Muscle layer of duodenum (tissue), 2 donors: ENCODE measurements around the gene NBPF15.
"Not testable (repeated sequence)": the region's sequence is repeated elsewhere in the genome, so short reads cannot be mapped to it uniquely, and the experiment has no call there.

Experiments
- H3K27ac ChIP-seq: one replicate; pipeline ENCODE4 v1.7.0; 2013; ENCODE audit warnings: mild to moderate bottlenecking, low read length
- H3K27me3 ChIP-seq: one replicate; pipeline ENCODE4 v1.7.0; 2013; ENCODE audit warnings: low read depth, mild to moderate bottlenecking, control low read depth, low read length
- H3K36me3 ChIP-seq, 2 donors: one replicate each; pipeline ENCODE4 v1.7.0; 2013; ENCODE audit warnings: low read length in 2 of 2, control low read depth in 1 of 2, mild to moderate bottlenecking in 1 of 2; ENCODE audit not compliant: insufficient read depth in 2 of 2, control insufficient read depth in 1 of 2
- H3K4me1 ChIP-seq, 2 donors: one replicate each; pipeline ENCODE4 v1.7.0; 2013; ENCODE audit warnings: low read length in 2 of 2, mild to moderate bottlenecking in 2 of 2, control low read depth in 1 of 2, moderate library complexity in 1 of 2; ENCODE audit not compliant: insufficient read depth in 2 of 2, control insufficient read depth in 1 of 2
- H3K4me3 ChIP-seq, 2 donors: one replicate each; pipeline ENCODE4 v1.7.0; 2013; ENCODE audit warnings: low read length in 2 of 2, low read depth in 1 of 2, mild to moderate bottlenecking in 1 of 2
- H3K9me3 ChIP-seq, 2 donors: one replicate each; pipeline ENCODE4 v1.7.0; 2013; ENCODE audit warnings: low read length in 2 of 2, control low read depth in 1 of 2, mild to moderate bottlenecking in 1 of 2; ENCODE audit not compliant: control insufficient read depth in 1 of 2
- donor health status: healthy.

NBPF15 gene, protein sequence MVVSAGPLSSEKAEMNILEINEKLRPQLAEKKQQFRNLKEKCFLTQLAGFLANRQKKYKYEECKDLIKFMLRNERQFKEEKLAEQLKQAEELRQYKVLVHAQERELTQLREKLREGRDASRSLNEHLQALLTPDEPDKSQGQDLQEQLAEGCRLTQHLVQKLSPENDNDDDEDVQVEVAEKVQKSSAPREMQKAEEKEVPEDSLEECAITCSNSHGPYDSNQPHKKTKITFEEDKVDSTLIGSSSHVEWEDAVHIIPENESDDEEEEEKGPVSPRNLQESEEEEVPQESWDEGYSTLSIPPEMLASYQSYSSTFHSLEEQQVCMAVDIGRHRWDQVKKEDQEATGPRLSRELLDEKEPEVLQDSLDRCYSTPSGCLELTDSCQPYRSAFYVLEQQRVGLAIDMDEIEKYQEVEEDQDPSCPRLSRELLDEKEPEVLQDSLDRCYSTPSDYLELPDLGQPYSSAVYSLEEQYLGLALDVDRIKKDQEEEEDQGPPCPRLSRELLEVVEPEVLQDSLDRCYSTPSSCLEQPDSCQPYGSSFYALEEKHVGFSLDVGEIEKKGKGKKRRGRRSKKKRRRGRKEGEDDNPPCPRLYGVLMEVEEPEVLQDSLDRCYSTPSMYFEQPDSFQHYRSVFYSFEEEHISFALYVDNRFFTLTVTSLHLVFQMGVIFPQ

DNA sequence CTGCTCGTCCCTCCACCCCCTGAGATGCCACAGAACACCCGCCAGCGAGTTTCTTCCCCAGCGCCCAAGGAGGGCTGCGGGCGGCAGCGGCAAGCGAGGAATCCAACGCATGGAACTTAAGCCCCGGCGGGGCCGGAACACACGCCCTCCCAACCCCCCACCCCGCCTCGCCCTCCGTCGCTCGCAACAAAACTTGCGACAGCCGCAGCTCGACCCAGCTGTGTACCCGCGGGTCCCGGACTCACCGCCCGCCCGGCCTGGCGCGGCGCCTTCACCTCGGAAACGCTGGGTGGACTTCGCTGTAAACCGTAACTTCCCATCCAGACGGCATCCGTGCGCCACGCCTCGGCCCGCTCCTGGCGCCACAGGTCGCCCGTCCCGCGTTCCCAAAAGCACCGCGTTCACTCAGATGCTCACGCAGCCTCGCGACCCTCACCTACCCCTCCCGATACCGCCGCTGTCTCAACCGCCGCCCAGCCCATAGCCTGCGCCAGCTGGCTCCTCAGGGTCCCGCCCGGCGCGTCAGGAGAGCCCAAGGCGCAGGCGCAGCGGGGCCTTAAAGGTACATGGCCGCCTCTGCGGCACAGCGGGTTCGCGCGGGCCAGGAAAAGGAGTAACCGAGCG is at the start of gene NBPF15:
Gene NBPF15, minus strand, starts transcription at position 534 of the 624 bp plus-strand sequence. CDS start 21,666 bp downstream, outside the sequence.
- not testable (repeated sequence) for H3K4me1 ChIP-seq, H3K27me3 ChIP-seq, H3K9me3 ChIP-seq, H3K36me3 ChIP-seq, H3K27ac ChIP-seq
- H3K4me3 ChIP-seq: peak within 1 kb of the TSS in 1 of 2 donors; percentile 64

DNA sequence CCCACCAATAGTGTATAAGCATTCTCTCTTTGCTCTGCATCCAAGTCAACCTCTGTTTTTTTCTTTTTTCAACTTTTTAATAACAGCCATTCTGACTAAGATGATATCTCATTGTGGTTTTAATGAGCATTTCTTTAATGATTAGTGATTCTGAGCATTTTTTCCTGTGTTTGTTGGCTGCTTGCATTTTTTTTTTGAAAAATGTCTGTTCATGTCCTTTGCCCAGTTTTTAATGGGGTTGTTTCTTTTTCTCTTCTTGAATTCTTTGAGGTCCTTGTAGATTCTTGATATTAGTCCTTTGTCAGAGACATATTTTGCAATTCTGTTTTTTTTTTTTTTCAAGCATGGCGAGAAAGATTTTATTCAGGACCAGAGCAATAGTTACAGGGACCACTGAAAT is 35.0 kb upstream of the NBPF15 start:
- H3K27ac ChIP-seq, H3K9me3 ChIP-seq, H3K36me3 ChIP-seq, H3K4me1 ChIP-seq, H3K4me3 ChIP-seq, H3K27me3 ChIP-seq: not testable (repeated sequence)

DNA sequence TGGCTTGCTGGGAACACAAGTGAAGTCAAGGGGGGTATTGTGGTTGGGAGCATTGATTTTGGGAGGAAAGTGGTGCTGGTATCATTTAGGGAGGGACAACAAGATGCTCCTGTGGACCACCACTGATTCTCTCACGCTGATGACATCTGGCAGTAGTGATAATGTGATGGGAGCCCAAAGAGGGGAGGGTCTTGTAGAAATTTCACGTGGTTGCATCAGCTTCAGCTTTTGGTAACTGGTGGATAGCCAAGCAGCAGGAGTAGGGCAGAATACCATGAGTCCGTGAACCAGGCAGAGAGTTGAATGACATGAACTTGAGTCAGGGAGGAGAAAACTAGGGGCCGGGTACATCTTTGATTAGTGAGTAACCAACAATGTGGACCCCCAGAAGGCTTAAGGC is 32.7 kb upstream of the NBPF15 start:
- H3K27me3 ChIP-seq, H3K27ac ChIP-seq: not testable (repeated sequence)

DNA sequence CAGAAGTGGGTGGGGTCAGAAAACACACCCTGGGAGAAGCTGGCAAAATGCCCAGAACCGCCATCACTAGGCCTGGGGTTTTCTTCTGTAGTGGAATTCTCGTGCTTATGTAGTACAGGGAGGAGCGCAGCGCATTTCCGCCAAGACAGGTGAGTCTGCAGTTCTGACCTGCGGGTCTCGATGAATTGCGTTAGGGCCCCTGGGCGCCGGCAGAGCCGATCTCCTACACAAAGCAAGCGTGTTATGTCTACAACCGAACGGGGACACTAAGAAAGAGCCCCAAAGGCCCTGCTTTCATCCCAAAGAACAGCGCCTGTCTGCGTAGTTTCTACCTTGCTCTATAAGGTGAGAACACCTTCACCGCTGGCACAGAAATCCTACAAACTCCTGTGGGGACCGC is 28.9 kb upstream of the NBPF15 start:
- H3K9me3 ChIP-seq, H3K27me3 ChIP-seq, H3K27ac ChIP-seq, H3K36me3 ChIP-seq, H3K4me1 ChIP-seq, H3K4me3 ChIP-seq: not testable (repeated sequence)

More for the DNA sequence above, 32.7 kb upstream of the NBPF15 start:
- not testable (repeated sequence) for H3K4me1 ChIP-seq, H3K36me3 ChIP-seq, H3K4me3 ChIP-seq, H3K9me3 ChIP-seq

DNA sequence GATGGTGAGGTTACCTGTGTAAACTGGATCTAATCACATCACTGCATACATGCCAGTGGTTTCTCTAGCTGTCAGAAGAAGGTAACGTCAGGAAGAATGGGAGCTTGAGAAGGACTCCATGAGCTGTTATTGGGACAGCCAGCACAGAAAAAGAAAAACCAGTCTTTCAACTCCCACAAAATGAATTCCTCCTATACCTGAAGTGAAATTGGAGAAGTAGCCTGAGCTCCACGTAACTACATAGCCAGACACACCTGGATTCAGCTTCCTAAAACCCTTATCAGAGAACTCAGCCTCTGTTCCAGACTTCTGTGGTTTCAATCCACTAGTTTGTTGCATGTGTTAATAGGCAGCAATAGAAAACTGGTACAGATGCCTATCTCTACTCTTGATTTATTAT is 25.5 kb upstream of the NBPF15 start:
- H3K27ac ChIP-seq: not testable (repeated sequence)

DNA sequence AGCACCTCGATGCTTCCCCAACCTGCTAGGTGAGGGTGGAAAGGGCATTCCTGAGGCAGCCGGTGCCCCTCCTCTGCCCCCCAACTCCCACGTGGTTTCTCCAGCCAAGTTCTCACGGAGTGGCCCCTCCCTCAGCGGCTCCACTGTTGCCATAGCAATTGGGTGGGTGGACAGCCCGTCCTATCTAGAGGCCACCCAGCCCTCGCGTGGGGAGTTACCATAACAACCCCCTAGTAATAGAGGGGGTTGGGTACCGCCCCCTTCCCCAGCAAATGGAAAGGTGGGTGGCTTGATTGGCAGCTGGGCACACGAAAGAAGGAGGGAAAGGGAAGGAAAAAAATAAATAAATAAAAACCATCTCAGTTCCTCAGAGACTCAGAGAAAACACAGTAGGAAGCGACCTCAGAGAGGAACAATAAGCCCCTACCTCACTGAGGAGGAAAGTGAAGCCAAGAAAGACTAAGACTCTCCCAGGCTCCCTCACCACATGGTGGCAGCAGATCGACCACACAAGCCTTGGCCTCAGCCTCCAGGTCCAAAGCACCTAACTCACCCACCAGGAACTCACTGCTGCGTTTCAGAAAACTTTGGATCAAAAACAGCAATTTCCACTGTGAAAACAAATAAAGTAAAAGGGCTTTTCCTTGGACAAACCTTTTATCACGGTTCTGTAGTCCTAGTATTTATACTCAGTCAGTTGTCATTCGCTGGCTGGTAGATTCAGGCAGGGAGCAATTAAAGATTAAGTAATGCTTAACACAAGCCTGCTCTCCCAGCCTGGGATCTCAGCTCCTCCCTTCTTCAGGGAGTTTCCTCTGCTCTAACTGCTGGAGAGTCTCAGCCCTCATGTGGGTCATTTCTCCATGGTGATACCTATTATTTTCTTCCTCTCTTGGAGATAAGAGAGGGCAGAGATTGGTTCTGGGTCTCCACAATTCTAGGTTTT is 23.9 kb upstream of the NBPF15 start:
- not testable (repeated sequence) for H3K36me3 ChIP-seq, H3K27me3 ChIP-seq, H3K9me3 ChIP-seq, H3K4me3 ChIP-seq, H3K27ac ChIP-seq, H3K4me1 ChIP-seq

More for the DNA sequence above, 25.5 kb upstream of the NBPF15 start:
- not testable (repeated sequence) for H3K9me3 ChIP-seq, H3K4me1 ChIP-seq, H3K27me3 ChIP-seq, H3K4me3 ChIP-seq, H3K36me3 ChIP-seq

DNA sequence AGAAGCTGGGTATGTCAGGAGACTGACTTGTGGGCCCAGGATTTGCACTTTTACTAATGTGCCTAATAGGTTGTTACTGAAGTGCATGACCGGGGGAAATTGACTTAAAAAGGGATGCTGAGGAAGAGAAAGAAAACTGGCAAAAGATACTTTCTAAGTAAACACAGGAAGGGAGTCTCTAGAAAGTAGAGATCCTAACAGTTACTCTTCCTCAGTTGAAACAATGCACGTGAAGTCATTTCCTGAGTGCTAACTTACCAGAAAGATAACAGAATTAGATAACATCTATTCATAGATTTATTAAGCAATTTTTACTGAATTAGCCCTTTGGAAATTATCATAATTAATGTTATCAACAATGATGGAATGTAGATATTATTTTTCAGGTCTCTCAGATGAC is 12.4 kb upstream of the NBPF15 start:
- not testable (repeated sequence) for H3K4me3 ChIP-seq, H3K27me3 ChIP-seq, H3K4me1 ChIP-seq, H3K9me3 ChIP-seq, H3K36me3 ChIP-seq, H3K27ac ChIP-seq

DNA sequence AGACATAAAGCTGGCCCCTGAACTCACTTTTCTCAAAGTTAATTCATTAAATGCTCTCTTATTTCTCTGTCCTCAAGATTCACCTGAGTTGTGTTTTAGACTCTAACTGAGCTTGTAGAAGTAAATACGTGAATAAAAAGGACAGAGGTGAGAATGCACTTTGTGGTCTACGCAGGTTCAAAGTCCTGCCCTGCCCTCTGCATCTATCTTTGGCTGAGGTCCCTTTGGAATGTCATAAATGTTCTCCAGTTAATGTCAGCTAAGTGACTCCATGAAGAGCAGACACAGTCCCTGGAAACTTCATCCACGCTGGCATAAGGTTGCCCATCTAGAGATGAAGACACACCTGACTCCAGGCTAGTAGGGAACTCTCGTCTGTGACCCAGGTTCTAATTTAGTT is 10.0 kb upstream of the NBPF15 start:
- not testable (repeated sequence) for H3K4me1 ChIP-seq, H3K4me3 ChIP-seq, H3K9me3 ChIP-seq, H3K36me3 ChIP-seq, H3K27ac ChIP-seq, H3K27me3 ChIP-seq

DNA sequence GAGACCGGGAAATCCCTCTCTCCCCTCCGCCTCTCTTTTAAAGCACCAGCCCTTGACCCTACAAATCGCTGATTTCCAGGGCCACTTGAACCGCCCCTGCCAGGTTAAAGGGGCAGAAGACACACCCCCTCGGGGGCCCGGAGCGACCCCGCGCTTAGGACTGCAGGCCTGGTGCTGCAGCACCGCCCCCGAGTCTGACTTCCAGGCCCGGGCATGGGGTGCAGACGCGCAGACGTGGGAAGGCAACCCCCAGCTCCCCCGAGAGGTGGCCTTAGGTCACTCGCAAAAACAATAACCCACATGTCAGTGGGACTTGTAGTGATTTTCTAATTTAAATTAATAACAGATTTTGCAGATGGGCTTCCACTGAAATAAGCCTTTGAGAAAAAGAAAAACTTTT is 309 bp upstream of the NBPF15 start:
- not testable (repeated sequence) for H3K27me3 ChIP-seq, H3K4me1 ChIP-seq, H3K9me3 ChIP-seq, H3K27ac ChIP-seq, H3K36me3 ChIP-seq
- H3K4me3 ChIP-seq: peak overlapping the region in 1 of 2 donors; percentile 64

DNA sequence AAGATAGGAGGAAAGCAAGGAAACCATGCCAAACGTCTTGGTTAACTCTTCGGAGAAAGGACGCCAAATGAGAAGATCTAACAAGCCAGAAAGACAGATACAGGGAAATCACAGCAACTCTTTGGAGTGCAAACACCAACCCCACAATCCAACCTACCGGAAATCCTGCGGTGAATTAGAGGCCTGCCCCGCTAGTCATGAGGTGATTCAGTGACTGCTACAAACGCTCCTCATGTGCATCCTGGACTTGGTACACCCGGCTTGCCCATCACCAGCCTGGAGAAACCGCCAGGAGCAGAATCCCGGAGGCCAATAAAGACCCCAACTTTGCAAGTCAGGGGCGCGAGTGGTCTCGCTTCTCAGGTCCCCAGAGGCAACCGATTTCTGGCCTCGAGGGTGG is 783 bp downstream of the NBPF15 start:
- not testable (repeated sequence) for H3K27me3 ChIP-seq, H3K36me3 ChIP-seq, H3K9me3 ChIP-seq, H3K4me1 ChIP-seq, H3K27ac ChIP-seq
- peak overlapping the region in 1 of 2 donors; percentile 64 for H3K4me3 ChIP-seq

DNA sequence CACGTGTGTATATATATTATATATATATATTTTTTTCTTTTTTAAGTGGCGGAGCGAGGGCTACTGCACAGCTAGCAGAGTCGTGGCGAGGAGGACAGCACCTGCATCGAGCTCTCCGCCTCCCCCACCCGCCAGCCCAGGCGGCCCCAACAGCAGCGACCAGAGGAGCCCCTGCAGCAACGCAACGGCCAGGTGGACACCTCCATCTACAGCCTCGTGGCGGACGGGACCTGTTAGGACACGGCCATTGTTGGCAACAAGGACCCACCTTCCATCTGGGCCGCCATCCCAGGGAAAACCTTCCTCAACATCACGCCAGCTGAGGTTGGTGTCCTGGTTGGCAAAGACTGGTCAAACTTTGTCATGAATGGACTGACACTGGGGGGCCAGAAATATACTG is 19.1 kb downstream of the NBPF15 start:
- H3K27ac ChIP-seq, H3K36me3 ChIP-seq, H3K27me3 ChIP-seq, H3K4me1 ChIP-seq, H3K9me3 ChIP-seq, H3K4me3 ChIP-seq: not testable (repeated sequence)
